NCI-H2227 (cell line): ENCODE results near the gene ACVR2A.
A peak's percentile ranks its signal among the peaks of the same experiment; 100 is the strongest.

Experiments
- DNase-seq: peaks from one replicate; lab custom pipeline; 2025; ENCODE audit not compliant: unreplicated experiment; lab: John Stamatoyannopoulos, UW

Gene ACVR2A

DNA sequence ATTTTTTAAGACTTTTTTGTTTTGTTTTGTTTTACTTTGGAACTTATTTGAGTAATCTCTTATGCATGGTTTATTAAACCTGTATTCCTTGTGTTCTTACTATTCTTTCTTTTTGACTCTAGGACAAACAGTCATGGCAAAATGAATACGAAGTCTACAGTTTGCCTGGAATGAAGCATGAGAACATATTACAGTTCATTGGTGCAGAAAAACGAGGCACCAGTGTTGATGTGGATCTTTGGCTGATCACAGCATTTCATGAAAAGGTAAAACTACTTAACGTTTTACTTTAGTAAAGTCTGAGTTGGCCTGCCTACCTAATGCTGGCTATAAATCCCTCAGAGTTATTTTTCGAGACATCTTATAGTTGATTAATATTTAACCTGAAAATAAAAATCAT, 72.3 kb downstream of the ACVR2A start:
- DNase-seq, result no peak

DNA sequence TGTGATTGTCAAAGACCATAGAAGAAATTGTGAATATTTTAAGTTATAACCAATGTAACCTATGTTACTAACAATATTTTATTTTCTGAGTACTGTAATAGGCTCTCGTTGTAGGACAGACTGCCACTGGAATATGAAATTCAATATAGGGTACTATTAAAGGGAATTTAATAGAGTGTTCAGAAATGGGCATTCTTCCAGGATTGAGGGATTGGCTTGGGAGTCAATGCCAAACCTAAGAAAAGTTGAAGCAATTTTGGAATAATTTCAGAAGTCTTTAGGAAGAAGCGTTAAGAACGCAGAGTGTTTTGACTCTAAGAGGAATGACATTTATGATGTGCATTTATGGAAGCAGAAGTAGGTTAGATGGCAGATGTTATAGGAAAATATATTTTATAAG, 79.0 kb downstream of the ACVR2A start:
- no peak for DNase-seq

DNA sequence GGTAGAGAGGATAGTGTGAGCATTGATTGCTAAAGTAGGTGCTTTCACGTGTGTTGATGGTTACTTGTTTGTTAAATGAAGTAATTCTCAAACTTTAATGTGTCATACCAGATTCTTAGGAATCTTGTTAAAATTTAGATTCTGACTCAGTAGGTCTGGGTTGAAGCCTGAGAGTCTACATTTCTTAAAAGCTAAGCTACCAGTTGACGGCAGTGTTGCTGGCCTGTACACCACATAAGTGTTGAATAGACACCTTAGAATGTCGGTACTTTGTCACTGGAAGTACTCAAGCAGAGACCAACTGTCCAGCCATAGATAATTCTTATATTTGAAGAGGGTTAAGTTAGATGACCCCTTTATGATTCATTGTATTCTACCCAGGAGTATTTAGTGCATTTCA, 79.8 kb downstream of the ACVR2A start:
- DNase-seq, result no peak

DNA sequence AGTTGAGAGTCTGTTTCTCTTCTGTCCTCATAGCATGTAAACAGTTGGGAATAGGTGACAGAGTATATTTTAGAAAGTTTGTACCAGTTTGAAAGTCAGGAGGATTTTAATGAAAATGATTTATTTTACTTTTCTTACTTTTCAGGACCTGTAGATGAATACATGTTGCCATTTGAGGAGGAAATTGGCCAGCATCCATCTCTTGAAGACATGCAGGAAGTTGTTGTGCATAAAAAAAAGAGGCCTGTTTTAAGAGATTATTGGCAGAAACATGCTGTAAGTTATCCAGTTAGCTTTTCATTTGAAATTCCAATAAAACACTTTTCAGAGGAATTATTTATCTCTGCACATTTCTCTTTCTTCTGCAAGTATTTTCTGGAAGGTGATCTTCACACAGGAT, 81.1 kb downstream of the ACVR2A start:
- no peak for DNase-seq

DNA sequence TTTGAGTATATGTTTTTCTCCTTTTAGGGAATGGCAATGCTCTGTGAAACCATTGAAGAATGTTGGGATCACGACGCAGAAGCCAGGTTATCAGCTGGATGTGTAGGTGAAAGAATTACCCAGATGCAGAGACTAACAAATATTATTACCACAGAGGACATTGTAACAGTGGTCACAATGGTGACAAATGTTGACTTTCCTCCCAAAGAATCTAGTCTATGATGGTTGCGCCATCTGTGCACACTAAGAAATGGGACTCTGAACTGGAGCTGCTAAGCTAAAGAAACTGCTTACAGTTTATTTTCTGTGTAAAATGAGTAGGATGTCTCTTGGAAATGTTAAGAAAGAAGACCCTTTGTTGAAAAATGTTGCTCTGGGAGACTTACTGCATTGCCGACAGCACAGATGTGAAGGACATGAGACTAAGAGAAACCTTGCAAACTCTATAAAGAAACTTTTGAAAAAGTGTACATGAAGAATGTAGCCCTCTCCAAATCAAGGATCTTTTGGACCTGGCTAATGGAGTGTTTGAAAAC, 82.3 kb downstream of the ACVR2A start:
- no peak for DNase-seq

DNA sequence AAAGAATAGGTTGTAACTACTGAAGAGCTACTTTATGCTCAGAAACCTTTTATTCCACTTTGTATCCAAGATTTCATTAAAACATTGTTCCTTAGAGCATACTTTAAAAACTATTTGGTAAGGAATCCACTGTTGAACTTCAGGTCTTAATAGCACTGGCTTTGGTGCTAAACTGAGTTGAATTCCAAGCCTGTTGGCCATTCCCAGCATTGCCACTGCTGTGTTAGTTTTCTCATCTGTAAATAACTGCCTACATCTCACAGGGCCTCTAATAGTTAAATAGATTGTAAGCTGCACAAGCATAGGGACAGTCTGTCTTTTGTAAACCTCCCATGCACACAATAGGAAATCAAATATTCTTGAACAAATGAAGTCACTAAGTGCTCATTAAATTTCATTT, 89.1 kb downstream of the ACVR2A start:
- no peak for DNase-seq

DNA sequence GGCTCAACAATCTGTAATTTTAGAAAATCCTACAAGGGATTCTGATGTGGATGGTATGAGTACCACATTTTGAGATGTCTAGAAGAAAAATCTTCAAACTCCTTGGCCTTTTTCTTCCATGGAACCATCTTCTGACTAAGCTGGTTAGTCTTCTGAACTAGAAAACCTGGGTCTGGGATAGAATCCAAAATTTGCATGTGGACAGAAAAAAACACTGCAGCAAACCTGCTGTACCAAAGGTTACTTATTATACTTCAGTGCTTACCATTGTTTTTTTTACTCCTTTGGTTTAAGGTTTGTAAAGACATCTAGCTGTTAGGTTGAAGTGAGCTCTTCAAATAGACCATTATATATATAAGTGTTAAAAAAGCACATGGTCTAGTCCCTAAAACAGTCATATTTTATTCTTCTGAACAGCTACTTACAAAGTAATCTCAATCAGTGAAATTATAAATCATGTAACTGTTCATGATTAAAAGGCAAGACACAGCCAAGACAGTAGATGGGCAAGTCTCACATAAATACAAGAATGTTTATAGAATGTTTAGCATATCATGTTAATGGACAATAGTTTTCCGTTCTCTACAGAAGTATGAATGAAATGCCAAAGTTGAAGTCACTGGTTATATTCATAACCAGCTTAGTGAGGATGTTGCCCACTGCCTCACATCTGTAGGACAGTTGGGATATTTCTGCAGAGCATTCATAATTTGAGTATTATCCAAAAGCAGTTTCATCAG, 90.2 kb downstream of the ACVR2A start:
- DNase-seq, result no peak

DNA sequence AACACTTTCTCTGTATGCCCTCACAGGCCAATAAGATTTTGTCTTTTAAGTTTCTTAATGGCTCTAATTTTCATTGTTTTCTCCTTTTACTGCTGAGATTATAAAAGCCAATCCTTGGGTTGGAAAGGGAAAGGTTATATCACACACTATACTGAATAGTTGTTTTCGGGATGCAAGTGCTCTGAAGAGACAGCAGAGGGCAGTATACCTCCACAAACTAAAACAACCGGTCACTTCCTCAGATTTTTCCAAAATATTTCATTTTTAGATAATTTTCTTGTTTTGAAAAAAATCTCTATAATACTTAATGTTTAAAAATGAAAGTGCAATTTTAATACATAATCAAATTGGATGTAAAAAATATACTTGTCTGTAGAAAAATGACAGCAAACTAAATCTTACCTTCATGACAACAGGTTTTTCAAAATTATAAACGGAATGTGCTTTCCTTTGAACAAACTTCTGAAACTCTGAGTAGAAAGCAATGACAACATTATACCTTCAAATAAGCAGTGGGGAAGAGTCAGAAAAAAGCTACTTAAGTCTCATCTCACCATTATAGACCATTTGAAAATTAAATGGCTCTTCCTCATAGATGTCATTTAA, 93.0 kb downstream of the ACVR2A start:
- peak; percentile 68 for DNase-seq

DNA sequence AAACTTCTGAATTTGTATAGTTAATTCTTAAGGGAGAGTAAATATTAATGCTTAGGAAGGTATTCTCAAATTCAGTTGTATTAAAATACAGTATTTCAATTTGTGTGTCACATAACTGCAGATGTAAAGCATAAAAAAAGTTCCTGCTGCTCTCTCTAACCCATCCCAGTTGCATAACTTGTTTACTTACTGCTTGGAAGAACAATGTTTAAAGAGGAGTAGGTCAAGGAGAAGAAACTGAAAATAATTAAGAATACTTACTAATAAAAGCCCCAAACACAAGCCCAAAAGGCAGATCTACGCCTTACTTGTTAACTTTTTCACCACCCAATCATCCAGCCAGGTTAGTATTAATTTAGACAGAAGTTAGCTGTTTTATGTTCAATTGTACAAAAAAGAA, 94.5 kb downstream of the ACVR2A start:
- DNase-seq, result no peak

DNA sequence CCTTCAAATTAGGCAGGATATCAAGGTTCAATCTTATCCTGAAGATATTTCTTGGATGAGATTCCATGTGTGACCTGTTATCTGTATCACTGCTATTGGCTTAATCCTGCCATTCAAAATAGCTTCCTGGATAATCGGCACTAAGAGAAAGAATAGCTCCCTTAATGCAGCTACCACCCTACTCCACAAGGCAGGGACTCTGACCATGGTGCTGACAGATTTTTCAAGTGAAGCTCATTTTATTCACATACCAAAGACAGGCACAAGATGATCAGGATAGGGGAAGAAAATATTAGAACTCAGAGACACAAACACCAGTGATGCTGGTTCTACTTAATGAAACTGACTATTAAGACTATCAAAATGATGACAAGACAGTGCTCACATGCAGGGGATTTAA, 100.8 kb downstream of the ACVR2A start:
- no peak for DNase-seq

DNA sequence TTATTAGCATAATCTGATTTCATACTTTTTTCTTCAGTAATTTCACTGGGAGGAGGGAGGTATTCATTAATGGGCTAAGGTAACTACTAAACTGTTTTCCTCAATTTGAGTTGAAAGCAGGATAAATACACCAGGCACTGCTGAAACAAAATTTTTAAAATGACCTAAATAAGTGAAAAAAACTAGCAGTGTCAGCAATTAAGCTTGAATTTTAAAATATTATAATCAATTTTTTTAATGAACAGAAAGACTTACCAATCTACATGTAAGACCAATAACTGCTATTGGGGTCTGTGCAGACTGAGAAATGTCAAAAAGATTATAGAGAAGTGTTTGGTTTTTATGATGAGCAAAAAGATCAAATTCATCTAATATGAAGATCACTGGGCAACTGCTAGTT, 107.3 kb downstream of the ACVR2A start:
- no peak for DNase-seq

DNA sequence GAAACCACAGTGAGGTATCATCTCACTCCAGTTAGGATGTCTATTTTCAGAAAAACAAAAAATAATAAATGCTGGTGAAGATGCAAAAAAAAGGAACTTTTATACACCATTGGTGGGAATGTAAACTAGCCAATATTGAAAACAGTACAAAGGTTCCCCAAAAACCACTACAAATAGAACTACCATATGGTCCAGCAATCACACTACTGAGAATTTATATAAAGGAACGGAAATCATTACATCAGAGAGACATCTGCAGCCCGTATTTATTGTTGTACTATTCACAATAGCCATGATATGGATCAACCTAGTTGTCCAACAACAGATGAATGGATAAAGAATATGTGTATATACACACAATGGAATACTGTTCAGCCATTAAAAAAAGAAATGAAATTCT, 123.7 kb downstream of the ACVR2A start:
- DNase-seq, result no peak

DNA sequence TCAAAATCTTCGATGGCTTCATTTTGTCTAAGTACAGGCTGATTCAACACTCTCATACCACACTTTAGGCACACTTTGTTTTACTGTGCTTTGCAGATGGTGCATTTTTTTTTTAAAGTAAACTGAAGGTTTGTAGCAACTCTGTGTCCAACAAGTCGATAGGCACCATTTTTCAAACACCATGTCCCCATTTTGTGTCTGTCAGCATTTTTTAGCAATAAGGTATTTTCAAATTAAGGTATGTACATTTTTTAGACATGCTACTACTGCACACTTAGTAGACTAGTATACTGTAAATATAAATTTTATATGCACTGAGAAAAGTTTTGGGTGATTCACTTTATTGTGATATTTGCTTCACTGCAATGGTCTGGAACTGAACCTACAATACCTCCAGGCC, 131.3 kb downstream of the ACVR2A start:
- DNase-seq, result no peak

DNA sequence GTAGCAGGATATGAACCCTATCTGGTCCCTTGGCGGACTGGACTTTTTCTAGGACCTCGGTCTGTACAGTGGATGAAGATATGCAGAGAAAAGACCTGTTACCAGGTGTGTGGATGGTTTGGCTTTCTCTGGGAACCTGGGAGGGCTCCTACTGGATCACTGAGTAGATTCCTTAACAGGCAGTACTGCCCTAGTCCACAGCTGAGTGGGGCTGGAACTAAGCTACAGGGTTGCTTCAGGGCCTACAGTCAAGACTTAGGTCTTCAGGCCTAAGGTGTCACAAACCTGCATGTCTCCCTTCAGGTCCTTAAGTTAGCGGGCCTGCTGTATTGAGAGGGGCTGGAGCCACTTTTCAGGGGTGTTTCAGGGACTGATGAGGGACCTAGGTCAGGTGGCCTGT, 132.8 kb downstream of the ACVR2A start:
- no peak for DNase-seq
